HL-60 (cell line): Measurements from ENCODE around the gene MAP3K5.

Source experiments
- POLR2AphosphoS5 ChIP-seq: IDR thresholded peaks from 2 replicates; pipeline ENCODE4 v1.6.1; 2012; ENCODE audit warnings: low read depth
- TF ChIP-seq, protein P1 (sequence below): IDR thresholded peaks from one replicate; pipeline ENCODE4 v1.5.1; 2011; ENCODE audit warnings: low read length, control low read depth, inconsistent platforms; ENCODE audit not compliant: insufficient read depth
- TF ChIP-seq, protein P2 (sequence below): IDR thresholded peaks from 2 replicates; pipeline ENCODE4 v1.6.1; 2012; ENCODE audit warnings: low read depth; ENCODE audit not compliant: insufficient replicate concordance

DNA sequence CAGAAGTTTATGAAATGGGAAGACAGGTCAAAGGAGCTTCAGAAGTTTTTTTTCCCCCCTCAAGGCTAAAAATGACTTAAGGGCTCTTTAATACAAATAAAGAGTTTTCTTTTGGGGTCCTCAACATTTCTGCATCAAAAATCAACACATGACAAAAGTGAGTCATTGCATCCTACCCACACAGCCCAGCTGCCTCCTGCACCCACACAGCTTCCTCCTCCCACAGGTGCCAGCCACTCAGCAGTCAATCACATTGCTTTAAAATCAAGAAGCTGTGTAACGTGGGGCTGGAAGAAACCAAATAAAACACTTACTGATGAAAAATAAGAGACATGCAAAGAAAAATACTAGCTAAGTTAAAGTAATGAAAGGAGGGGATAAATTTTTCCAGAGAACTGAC, 68.5 kb downstream of the MAP3K5 start:
- TF ChIP-seq, protein P1, sequence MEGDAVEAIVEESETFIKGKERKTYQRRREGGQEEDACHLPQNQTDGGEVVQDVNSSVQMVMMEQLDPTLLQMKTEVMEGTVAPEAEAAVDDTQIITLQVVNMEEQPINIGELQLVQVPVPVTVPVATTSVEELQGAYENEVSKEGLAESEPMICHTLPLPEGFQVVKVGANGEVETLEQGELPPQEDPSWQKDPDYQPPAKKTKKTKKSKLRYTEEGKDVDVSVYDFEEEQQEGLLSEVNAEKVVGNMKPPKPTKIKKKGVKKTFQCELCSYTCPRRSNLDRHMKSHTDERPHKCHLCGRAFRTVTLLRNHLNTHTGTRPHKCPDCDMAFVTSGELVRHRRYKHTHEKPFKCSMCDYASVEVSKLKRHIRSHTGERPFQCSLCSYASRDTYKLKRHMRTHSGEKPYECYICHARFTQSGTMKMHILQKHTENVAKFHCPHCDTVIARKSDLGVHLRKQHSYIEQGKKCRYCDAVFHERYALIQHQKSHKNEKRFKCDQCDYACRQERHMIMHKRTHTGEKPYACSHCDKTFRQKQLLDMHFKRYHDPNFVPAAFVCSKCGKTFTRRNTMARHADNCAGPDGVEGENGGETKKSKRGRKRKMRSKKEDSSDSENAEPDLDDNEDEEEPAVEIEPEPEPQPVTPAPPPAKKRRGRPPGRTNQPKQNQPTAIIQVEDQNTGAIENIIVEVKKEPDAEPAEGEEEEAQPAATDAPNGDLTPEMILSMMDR = no peak
- no peak for TF ChIP-seq POLR2AphosphoS5
- TF ChIP-seq, protein P2, sequence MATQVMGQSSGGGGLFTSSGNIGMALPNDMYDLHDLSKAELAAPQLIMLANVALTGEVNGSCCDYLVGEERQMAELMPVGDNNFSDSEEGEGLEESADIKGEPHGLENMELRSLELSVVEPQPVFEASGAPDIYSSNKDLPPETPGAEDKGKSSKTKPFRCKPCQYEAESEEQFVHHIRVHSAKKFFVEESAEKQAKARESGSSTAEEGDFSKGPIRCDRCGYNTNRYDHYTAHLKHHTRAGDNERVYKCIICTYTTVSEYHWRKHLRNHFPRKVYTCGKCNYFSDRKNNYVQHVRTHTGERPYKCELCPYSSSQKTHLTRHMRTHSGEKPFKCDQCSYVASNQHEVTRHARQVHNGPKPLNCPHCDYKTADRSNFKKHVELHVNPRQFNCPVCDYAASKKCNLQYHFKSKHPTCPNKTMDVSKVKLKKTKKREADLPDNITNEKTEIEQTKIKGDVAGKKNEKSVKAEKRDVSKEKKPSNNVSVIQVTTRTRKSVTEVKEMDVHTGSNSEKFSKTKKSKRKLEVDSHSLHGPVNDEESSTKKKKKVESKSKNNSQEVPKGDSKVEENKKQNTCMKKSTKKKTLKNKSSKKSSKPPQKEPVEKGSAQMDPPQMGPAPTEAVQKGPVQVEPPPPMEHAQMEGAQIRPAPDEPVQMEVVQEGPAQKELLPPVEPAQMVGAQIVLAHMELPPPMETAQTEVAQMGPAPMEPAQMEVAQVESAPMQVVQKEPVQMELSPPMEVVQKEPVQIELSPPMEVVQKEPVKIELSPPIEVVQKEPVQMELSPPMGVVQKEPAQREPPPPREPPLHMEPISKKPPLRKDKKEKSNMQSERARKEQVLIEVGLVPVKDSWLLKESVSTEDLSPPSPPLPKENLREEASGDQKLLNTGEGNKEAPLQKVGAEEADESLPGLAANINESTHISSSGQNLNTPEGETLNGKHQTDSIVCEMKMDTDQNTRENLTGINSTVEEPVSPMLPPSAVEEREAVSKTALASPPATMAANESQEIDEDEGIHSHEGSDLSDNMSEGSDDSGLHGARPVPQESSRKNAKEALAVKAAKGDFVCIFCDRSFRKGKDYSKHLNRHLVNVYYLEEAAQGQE = no peak
